Liver (tissue), 9 donors: Measurements from ENCODE around the gene GPRIN3. TPM values are rescaled to one million over a fixed set of nuclear protein-coding genes. Genes with fewer than 3 reads are reported as not detected.
A peak's percentile ranks its signal among the peaks of the same experiment; 100 is the strongest.

Experiments
- DNase-seq: peaks from one replicate; pipeline ENCODE4 v3.0.0-alpha.2; 2017; ENCODE audit warnings: low spot score
- H3K27ac ChIP-seq, 2 donors: one replicate each; pipeline ENCODE4 v1.7.0; 2013; ENCODE audit warnings: inconsistent platforms in 2 of 2, low read length in 2 of 2, control low read depth in 1 of 2, low read depth in 1 of 2, mild to moderate bottlenecking in 1 of 2
- H3K27me3 ChIP-seq, 4 donors: one replicate each; pipeline versions ENCODE4 v1.6.1 to v1.7.0; 2013; ENCODE audit warnings: low read length in 3 of 4, inconsistent platforms in 1 of 4, mild to moderate bottlenecking in 1 of 4, moderate library complexity in 1 of 4; ENCODE audit not compliant: control insufficient read depth in 4 of 4, insufficient read depth in 4 of 4
- H3K36me3 ChIP-seq, 4 donors: one replicate each; pipeline versions ENCODE4 v1.6.1 to v1.7.0; 2013; ENCODE audit warnings: low read length in 3 of 4, mild to moderate bottlenecking in 3 of 4, low read depth in 1 of 4, moderate library complexity in 1 of 4; ENCODE audit not compliant: control insufficient read depth in 4 of 4, insufficient read depth in 3 of 4
- H3K4me1 ChIP-seq, 4 donors: one replicate each; pipeline versions ENCODE4 v1.6.1 to v1.7.0; 2013; ENCODE audit warnings: low read length in 3 of 4, mild to moderate bottlenecking in 3 of 4, moderate library complexity in 1 of 4; ENCODE audit not compliant: control insufficient read depth in 4 of 4, insufficient read depth in 4 of 4
- H3K4me3 ChIP-seq, 3 donors: one replicate each; pipeline versions ENCODE4 v1.6.1 to v1.7.0; 2013; ENCODE audit warnings: low read length in 3 of 3, control low read depth in 1 of 3, low read depth in 1 of 3, mild to moderate bottlenecking in 1 of 3
- H3K9ac ChIP-seq, 2 donors: one replicate each; pipeline ENCODE4 v1.7.0; 2013; ENCODE audit warnings: low read length in 2 of 2, mild to moderate bottlenecking in 2 of 2, moderate library complexity in 2 of 2, control low read depth in 1 of 2, low read depth in 1 of 2
- H3K9me3 ChIP-seq, 4 donors: one replicate each; pipeline versions ENCODE4 v1.6.1 to v1.7.0; 2013; ENCODE audit warnings: low read length in 3 of 4; ENCODE audit not compliant: control insufficient read depth in 4 of 4
- ATF3 ChIP-seq: IDR thresholded peaks from 2 replicates; pipeline ENCODE4 v1.6.1; 2016; ENCODE audit warnings: antibody characterized with exemption
- EGR1 ChIP-seq, 2 donors: IDR thresholded peaks; 2 replicates each; pipeline ENCODE4 v1.6.1; 2016 to 2018; ENCODE audit warnings: antibody characterized with exemption in 2 of 2, low read depth in 2 of 2
- FOXA1 ChIP-seq: IDR thresholded peaks from 2 replicates; pipeline ENCODE4 v1.6.1; 2016; ENCODE audit warnings: antibody characterized with exemption
- FOXA2 ChIP-seq: IDR thresholded peaks from 2 replicates; pipeline ENCODE4 v1.6.1; 2016; ENCODE audit warnings: antibody characterized with exemption
- GABPA ChIP-seq, 2 donors: IDR thresholded peaks in 1 of 2; conservative IDR thresholded peaks in 1 of 2; 2 replicates each; pipeline ENCODE4 v1.6.1; 2016; ENCODE audit warnings: antibody characterized with exemption in 2 of 2, mild to moderate bottlenecking in 1 of 2, moderate library complexity in 1 of 2
- HNF4A ChIP-seq, 2 donors: conservative IDR thresholded peaks; 2 replicates each; pipeline ENCODE4 v1.6.1; 2016; ENCODE audit warnings: antibody characterized with exemption in 2 of 2, mild to moderate bottlenecking in 2 of 2
- HNF4G ChIP-seq: IDR thresholded peaks from 2 replicates; pipeline ENCODE4 v1.6.1; 2016; ENCODE audit warnings: antibody characterized with exemption
- JUND ChIP-seq, 2 donors: IDR thresholded peaks; 2 replicates each; pipeline ENCODE4 v1.6.1; 2016; ENCODE audit warnings: antibody characterized with exemption in 2 of 2
- NR2F2 ChIP-seq: IDR thresholded peaks from 2 replicates; pipeline ENCODE4 v1.6.1; 2016; ENCODE audit warnings: antibody characterized with exemption
- RAD21 ChIP-seq, 2 donors: IDR thresholded peaks; 2 replicates each; pipeline ENCODE4 v1.6.1; 2016; ENCODE audit warnings: antibody characterized with exemption in 2 of 2, mild to moderate bottlenecking in 2 of 2
- RXRA ChIP-seq, 2 donors: IDR thresholded peaks; 2 replicates each; pipeline ENCODE4 v1.6.1; 2017 to 2018; ENCODE audit warnings: antibody characterized with exemption in 2 of 2, mild to moderate bottlenecking in 1 of 2
- SP1 ChIP-seq: IDR thresholded peaks from 2 replicates; pipeline ENCODE4 v1.6.1; 2018; ENCODE audit warnings: antibody characterized with exemption, mild to moderate bottlenecking
- TAF1 ChIP-seq: conservative IDR thresholded peaks from 2 replicates; pipeline ENCODE4 v1.6.1; 2016; ENCODE audit warnings: antibody characterized with exemption, mild to moderate bottlenecking
- YY1 ChIP-seq: IDR thresholded peaks from 2 replicates; pipeline ENCODE4 v1.6.1; 2016; ENCODE audit warnings: antibody characterized with exemption, mild to moderate bottlenecking
- ZBTB33 ChIP-seq: IDR thresholded peaks from 2 replicates; pipeline ENCODE4 v1.6.1; 2016; ENCODE audit warnings: antibody characterized with exemption
- whole genome bisulfite sequencing: extraction: QIAGEN DNeasy Blood & Tissue Kit; methylation state at CpG from one replicate; pipeline ENCODE4 v1.1.7; 2013; 5-methylcytosine and 5-hydroxymethylcytosine counted together
- polyA plus RNA-seq, 2 donors: library from polyadenylated mRNA; stranded (reverse) in 1 of 2; unstranded in 1 of 2; fragments of 200-250 nt in 1 of 2; fragments of >200 nt in 1 of 2; fragmentation: Nextera tagmentation in 1 of 2; extraction: Ambion mirVana in 1 of 2; gene quantifications; one replicate each; pipeline versions ENCODE4 v1.2.1 to v1.2.3, GENCODE V29; 2013 to 2015
- total RNA-seq, 2 donors: library from RNA; depleted of rRNA; stranded (reverse); fragments of >200 nt; gene quantifications; one replicate each; pipeline ENCODE4 v1.2.3, GENCODE V29; 2014
- TF ChIP-seq, protein P1 (sequence below): IDR thresholded peaks from 2 replicates; pipeline ENCODE4 v1.6.1; 2016; ENCODE audit warnings: antibody characterized with exemption
- TF ChIP-seq, protein P2 (sequence below): IDR thresholded peaks from 2 replicates; pipeline ENCODE4 v1.6.1; 2016; ENCODE audit warnings: antibody characterized with exemption, mild to moderate bottlenecking
- TF ChIP-seq, protein P3 (sequence below): fragments of 150-350 bp; IDR thresholded peaks from 2 replicates; pipeline ENCODE4 v1.5.1; 2017; ENCODE audit warnings: improper control_type of control experiment, low read depth, low read length; ENCODE audit not compliant: missing input control
- donor health status: healthy.
- donor health status: healthy.
- donor health status: healthy.
- donor health status: healthy.
- donor health status: healthy.

GPRIN3 gene
- total and polyA plus RNA-seq, 4 donors: 0.25 to 1.5 (median 0.95) TPM

GRCh38 chr4:89196745-89197144 is 110.9 kb downstream of the GPRIN3 start:
- Histone ChIP-seq H3K4me1 (peaks cover 0 to 10% (median 2%) of the 10 kb centered on the region in 4 donors), H3K36me3 (no peaks in the 10 kb centered on the region), H3K27me3 (no peaks in the 10 kb centered on the region), H3K27ac (no peak overlapping the region), H3K4me3 (no peak overlapping the region), H3K9ac (no peak overlapping the region), H3K9me3 (no peaks in the 10 kb centered on the region)
- peak; percentile 34 for TF ChIP-seq ZBTB33
- no peak for TF ChIP-seq NR2F2
- TF ChIP-seq, protein P1, sequence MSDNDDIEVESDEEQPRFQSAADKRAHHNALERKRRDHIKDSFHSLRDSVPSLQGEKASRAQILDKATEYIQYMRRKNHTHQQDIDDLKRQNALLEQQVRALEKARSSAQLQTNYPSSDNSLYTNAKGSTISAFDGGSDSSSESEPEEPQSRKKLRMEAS: peak; percentile 26
- TF ChIP-seq, protein P2, sequence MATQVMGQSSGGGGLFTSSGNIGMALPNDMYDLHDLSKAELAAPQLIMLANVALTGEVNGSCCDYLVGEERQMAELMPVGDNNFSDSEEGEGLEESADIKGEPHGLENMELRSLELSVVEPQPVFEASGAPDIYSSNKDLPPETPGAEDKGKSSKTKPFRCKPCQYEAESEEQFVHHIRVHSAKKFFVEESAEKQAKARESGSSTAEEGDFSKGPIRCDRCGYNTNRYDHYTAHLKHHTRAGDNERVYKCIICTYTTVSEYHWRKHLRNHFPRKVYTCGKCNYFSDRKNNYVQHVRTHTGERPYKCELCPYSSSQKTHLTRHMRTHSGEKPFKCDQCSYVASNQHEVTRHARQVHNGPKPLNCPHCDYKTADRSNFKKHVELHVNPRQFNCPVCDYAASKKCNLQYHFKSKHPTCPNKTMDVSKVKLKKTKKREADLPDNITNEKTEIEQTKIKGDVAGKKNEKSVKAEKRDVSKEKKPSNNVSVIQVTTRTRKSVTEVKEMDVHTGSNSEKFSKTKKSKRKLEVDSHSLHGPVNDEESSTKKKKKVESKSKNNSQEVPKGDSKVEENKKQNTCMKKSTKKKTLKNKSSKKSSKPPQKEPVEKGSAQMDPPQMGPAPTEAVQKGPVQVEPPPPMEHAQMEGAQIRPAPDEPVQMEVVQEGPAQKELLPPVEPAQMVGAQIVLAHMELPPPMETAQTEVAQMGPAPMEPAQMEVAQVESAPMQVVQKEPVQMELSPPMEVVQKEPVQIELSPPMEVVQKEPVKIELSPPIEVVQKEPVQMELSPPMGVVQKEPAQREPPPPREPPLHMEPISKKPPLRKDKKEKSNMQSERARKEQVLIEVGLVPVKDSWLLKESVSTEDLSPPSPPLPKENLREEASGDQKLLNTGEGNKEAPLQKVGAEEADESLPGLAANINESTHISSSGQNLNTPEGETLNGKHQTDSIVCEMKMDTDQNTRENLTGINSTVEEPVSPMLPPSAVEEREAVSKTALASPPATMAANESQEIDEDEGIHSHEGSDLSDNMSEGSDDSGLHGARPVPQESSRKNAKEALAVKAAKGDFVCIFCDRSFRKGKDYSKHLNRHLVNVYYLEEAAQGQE: peak; percentile 25
- TF ChIP-seq EGR1 (IDR thresholded peaks at IDR 0.05; ENCODE audit: low read depth in 2 of 2): no peak
- TF ChIP-seq TAF1: no peak
- TF ChIP-seq RAD21 (IDR thresholded peaks at IDR 0.05): no peak
- peak; percentile 21 for TF ChIP-seq SP1
- TF ChIP-seq JUND (IDR thresholded peaks at IDR 0.05): peak in 1 of 2 donors; percentile 62
- TF ChIP-seq, protein P3, sequence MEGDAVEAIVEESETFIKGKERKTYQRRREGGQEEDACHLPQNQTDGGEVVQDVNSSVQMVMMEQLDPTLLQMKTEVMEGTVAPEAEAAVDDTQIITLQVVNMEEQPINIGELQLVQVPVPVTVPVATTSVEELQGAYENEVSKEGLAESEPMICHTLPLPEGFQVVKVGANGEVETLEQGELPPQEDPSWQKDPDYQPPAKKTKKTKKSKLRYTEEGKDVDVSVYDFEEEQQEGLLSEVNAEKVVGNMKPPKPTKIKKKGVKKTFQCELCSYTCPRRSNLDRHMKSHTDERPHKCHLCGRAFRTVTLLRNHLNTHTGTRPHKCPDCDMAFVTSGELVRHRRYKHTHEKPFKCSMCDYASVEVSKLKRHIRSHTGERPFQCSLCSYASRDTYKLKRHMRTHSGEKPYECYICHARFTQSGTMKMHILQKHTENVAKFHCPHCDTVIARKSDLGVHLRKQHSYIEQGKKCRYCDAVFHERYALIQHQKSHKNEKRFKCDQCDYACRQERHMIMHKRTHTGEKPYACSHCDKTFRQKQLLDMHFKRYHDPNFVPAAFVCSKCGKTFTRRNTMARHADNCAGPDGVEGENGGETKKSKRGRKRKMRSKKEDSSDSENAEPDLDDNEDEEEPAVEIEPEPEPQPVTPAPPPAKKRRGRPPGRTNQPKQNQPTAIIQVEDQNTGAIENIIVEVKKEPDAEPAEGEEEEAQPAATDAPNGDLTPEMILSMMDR: no peak
- no peak for TF ChIP-seq HNF4G
- TF ChIP-seq RXRA (IDR thresholded peaks at IDR 0.05): peak; percentile 54 to 75
- TF ChIP-seq FOXA1: no peak
- TF ChIP-seq FOXA2: peak; percentile 78
- peak; percentile 41 to 61 for TF ChIP-seq HNF4A (conservative IDR thresholded peaks at IDR 0.05)
- no peak for TF ChIP-seq ATF3
- peak; percentile 41 for TF ChIP-seq YY1
- TF ChIP-seq GABPA (IDR thresholded peaks at IDR 0.05 in 1 of 2, conservative IDR thresholded peaks at IDR 0.05 in 1 of 2): no peak
- DNase-seq: no peak
- 5% methylated on average over 2 of the region's 2 CpGs for WGBS
